GM18861 (cell line): ENCODE results near the gene FBXO22.
A peak's percentile ranks its signal among the peaks of the same experiment; 100 is the strongest.
"Not testable (repeated sequence)": the region's sequence is repeated elsewhere in the genome, so short reads cannot be mapped to it uniquely, and the experiment has no call there.

ENCODE experiments used
- ATAC-seq: cut with Tn5 transposase; IDR thresholded peaks from one replicate; pipeline ENCODE4 v1.9.1; 2021; ENCODE audit not compliant: unreplicated experiment

Gene FBXO22

GRCh38 chr15:75903331-75904239 lies at the start of gene FBXO22:
FBXO22 (plus strand) TSS chr15:75903878; CDS start chr15:75903964, 86 bp downstream.
- ATAC-seq = peak; percentile 82

GRCh38 chr15:75857886-75858285 lies 45.8 kb upstream of the FBXO22 start:
- ATAC-seq = no peak

- ATAC-seq = no peak
These were observed 41.8 kb upstream of the FBXO22 start for GRCh38 chr15:75861750-75862402.

- no peak for ATAC-seq
These were observed 40.9 kb upstream of the FBXO22 start for GRCh38 chr15:75862796-75863195.

- ATAC-seq = no peak
These were observed 39.2 kb upstream of the FBXO22 start for GRCh38 chr15:75864213-75865059.

GRCh38 chr15:75866045-75866444 lies 37.6 kb upstream of the FBXO22 start:
- ATAC-seq = not testable (repeated sequence)

- ATAC-seq = no peak
These were observed 36.8 kb upstream of the FBXO22 start for GRCh38 chr15:75866916-75867315.

GRCh38 chr15:75867449-75867848 lies 36.2 kb upstream of the FBXO22 start:
- no peak for ATAC-seq

GRCh38 chr15:75868019-75868418 lies 35.7 kb upstream of the FBXO22 start:
- no peak for ATAC-seq

GRCh38 chr15:75869446-75869845 lies 34.2 kb upstream of the FBXO22 start:
- no peak for ATAC-seq

- ATAC-seq = not testable (repeated sequence)
These were observed 32.1 kb upstream of the FBXO22 start for GRCh38 chr15:75871589-75871988.

GRCh38 chr15:75872403-75872990 lies 31.2 kb upstream of the FBXO22 start:
- no peak for ATAC-seq

GRCh38 chr15:75884041-75884440 lies 19.6 kb upstream of the FBXO22 start:
- ATAC-seq = no peak

GRCh38 chr15:75887178-75887577 lies 16.5 kb upstream of the FBXO22 start:
- no peak for ATAC-seq

GRCh38 chr15:75891895-75892294 lies 11.8 kb upstream of the FBXO22 start:
- no peak for ATAC-seq

- ATAC-seq = no peak
These were observed 7.9 kb upstream of the FBXO22 start for GRCh38 chr15:75895731-75896130.

GRCh38 chr15:75900577-75900976 lies 3.1 kb upstream of the FBXO22 start:
- no peak for ATAC-seq

GRCh38 chr15:75902129-75902557 lies 1.5 kb upstream of the FBXO22 start:
- no peak for ATAC-seq

- ATAC-seq = no peak
These were observed 1.6 kb downstream of the FBXO22 start for GRCh38 chr15:75905231-75905630.

- not testable (repeated sequence) for ATAC-seq
These were observed 6.7 kb downstream of the FBXO22 start for GRCh38 chr15:75910355-75910754.

GRCh38 chr15:75916978-75917377 lies 13.3 kb downstream of the FBXO22 start:
- ATAC-seq = no peak
